Measurements from ENCODE around the gene NR3C2.
"Not testable (repeated sequence)": the region's sequence is repeated elsewhere in the genome, so short reads cannot be mapped to it uniquely, and the experiment has no call there.

The NR3C2 gene

DNA sequence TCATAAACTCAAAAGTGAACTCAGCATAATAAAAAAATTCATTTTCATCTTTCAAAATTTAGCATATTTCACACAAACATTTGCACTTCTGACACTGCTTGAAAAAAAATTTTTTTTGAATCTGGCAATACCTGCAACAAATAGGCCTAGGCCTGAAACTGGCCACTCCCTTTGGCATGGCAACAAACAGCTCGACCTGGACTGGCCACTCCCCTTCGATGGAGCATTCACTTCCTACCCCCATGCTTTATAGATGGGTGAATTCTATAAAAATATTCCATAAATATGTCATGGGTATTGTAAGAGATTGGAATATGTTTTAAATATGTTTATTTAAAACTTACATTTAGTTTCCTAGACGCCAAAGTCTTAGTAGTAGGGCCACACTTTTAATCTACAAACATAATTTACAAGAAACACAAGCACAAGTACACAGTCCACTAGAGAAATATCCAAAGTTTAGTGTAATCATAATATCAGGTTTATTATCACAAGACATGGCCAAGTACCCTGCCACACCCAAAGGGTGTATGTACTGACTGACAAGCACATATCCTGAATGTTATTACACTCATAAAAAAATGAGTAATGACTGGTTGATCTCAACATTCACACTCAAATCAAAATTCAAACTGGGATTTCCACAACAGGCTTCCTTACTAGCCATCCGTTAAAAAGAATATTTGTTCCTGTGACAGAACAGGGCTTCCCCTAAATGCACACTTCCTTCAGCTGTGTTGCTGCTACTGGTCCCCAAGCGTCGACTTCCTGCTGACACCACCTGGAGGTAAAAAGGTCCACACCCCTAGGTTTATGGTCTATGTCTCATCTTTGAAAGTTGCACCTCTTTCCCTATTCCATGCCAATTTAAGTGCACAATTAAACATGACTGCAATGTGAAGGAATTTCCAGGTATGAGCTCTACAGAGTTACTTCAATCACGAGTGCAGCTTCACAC is 271.5 kb downstream of the NR3C2 start:
- DNase-seq (ENCODE audit: low spot score): peak; percentile 88

DNA sequence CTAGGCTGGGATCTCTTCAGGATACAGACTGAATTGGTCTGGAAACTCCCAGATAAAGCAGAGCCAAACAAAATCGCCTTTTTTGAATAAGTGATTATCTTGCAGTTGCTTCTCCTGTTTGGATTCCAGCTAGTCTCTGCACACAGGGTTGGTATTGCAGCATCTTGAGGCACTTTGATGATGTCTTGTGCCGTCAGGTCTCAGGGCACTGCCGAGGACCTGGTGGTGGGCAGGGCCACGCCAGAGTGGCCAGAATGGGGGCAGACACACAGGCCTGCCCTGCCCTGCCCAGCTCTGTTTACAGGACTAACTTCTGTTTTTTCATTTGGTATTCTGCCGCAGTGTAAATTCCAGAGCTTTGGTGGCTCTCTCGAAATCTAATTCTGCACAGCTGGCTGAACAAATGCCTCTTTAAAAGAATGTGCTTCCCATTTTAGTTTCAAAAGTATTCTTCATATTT is 276.1 kb downstream of the NR3C2 start:
- no peak for DNase-seq (ENCODE audit: low spot score)

DNA sequence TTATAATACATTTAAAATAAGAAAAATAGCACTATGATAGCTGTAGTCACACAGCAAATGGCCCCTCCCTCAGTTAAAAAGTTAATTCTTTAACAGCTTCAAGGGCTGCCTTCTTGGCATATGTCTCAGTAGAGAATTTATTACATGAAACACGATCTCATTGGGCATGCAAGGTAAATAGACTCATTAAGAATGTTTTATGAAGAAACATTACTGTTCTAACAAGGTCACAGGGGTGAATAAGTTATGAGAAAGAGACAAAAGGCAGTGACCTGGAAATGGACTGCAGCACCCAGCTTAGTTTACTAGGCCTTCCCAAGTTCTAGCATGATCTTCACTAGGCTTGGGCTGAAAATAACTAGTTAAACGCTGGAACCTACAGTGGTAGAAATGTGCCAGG is 277.7 kb downstream of the NR3C2 start:
- peak; percentile 7 for DNase-seq (ENCODE audit: low spot score)

DNA sequence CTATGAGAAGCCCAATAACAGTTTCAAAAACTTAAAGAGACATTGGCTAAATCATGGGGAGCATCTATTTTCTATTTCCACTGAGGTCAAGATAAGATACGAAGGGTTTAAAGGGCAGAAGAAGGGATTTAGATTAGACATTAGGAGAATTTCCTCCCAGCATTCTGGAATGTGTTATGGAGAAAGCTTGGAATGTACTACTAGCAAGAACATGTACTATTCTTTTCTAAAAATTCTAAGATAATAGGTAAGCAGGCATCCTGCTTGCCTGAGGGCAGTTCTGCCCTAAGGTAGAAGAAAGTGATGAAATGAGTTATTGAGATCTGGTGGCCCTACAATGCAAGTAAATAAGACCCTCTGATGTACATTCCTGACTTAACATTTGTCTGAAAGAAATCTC is 279.2 kb downstream of the NR3C2 start:
- DNase-seq (ENCODE audit: low spot score): no peak

DNA sequence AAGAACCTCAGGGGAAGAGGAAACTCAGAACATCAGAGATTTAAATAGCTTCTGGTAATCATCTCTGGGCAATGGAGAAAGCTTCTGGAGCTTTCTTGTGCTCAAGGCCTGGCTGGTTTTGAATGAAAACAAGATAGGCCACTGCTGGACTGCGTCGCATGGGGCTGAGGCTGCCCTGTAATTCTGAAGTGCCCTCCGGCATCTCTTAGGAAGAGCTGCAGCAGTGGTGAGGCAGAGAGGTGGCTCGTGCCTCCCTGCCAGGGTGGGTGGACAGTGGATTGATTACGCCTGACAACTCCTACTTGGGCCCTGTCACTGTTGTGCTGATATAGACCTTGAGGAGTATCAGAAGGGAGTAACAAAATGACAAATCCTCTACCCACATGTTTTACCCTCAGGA is 279.7 kb downstream of the NR3C2 start:
- no peak for DNase-seq (ENCODE audit: low spot score)

DNA sequence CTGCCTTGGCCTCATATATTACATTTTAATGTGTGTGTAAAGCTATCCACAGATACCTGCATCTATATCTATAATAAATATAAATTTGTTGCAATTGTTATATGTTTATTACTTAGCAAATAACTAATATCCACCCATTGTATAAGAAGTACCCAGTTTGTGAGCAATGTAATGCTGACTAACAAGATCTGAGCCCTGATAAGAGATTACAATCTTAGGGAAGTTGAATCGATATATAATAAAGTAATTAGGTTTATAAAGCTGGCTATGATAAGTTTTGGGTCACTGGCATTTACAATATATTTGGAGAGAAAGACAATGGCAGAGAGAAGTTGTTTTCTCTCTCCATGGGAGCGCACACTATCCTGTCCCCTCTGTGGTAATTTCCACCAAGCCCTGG is 280.6 kb downstream of the NR3C2 start:
- no peak for DNase-seq (ENCODE audit: low spot score)

DNA sequence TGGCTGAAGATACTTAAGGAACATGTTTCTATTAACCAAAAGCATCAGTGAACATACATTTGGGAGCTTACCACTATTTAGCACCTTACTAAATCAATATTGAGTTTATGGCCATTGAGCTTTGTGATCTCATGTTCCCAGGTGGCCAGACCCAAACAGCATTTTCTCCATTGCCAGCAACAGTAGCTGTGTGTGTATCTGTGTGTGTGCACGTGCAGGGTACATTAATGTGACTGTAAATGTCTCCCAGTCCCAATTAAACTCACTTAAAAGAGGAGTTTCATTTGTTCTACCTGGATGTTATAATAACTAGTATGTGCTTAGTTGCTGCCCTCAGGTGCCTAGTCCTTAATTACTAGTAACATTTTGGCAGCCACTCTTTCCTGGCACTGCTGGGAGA is 282.4 kb downstream of the NR3C2 start:
- no peak for DNase-seq (ENCODE audit: low spot score)

DNA sequence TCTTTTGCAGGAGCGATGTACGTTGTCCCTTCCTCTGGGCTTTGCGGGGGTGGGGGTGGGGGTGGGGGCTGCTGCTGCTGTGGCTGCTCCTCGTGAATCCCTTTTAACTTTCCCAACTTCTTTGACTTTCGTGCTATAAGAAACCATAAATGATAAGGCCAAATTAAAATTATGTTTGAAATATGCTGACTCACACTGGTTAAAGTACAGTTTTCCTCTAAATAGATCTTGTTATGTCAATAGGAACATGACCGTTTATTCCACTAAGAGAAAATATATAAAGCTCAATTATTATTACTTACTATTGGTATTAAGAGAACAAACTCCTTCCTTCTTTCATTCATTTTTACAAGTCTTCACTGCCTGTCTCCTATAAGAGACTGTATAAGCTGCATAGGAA is 287.4 kb downstream of the NR3C2 start:
- no peak for DNase-seq (ENCODE audit: low spot score)

DNA sequence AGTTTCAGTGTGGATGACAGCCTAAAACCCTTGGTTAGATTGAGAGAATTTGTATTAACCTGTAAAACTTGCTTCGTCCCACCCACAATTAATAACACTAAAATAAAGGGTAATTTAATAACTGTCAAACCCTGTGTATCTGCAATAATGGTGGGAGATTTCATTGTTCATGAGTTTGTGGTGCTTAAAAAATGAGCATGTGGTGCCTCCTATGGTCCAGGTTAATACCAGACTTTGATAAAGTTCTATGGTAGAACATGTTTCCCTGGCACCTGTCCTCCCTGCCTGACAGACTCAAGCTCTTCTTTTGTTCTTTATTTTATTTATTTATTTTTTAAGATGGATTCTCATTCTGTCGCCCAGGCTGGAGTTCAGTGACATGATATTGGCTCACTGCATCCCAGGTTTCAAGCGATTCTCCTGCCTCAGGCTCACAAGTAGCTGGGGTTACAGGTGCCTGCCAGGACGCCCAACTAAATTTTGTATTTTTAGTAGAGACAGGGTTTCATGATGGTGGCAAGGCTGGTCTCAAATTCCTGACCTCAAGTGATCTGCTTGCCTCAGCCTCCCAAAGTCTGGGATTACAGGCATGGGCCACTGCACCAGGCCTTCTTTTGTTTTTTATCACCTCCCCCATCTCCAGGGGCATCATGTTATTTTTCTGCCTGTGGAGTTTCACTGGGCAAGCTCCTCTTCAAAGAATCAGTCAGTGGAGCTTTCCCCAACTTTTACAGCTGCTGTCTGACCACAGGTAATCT is 289.2 kb downstream of the NR3C2 start:
- no peak for DNase-seq (ENCODE audit: low spot score)

DNA sequence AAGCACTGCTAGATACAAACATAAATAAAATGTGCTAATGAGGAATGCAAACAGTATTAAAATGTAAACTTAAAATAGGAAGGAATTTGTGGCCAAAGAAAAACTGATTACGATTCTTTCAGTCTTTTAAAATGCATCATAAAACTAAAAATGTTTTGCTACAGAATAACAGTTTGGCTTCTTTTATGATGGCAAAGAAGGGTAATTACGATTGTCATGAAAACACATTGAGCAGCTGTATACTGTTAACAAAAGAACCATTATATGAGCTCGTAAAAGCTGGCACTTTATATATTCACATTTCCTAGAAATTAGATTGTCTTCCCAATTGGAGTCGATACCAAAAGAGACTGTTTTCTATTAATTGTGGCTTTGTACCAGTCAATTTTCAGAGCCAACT is 290.4 kb downstream of the NR3C2 start:
- DNase-seq (ENCODE audit: low spot score): no peak

DNA sequence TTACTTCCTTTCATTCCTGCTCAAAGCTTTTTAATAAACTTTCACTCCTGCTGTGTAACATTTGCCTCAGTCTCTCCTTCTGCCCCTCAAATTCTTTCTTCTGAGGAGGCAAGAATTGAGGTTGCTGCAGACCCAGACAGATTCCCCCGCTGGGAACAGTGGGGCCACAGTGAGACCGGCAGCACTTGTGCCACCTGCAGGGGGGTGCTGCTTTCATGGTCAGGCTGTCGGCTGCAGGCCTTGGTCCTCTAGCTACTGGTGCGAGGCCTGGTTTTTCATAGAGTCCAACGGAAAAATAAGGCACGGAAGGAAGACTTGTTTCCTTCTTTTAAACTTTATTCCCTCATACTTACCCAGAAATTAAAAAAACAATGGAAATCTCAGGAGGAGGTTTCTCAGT is 296.7 kb downstream of the NR3C2 start:
- no peak for DNase-seq (ENCODE audit: low spot score)

DNA sequence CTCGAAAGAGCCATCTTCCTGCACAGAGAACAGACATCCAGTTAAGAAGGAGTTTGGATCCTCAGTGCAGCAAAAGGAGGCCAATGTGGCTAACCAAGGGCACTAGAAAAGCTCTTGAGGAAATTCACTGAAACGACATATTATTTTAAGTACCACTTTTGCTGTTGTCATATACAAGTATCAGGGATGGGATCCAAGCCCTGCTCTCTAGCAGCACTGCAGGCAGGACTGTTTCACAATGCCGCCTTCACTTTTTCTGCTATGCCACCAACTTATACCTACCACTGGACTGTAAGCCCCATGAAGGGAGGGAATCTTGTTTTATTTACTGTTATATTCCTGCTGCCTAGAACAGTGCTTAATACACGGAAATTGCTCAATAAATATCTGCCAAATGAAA is 299.0 kb downstream of the NR3C2 start:
- no peak for DNase-seq (ENCODE audit: low spot score)

DNA sequence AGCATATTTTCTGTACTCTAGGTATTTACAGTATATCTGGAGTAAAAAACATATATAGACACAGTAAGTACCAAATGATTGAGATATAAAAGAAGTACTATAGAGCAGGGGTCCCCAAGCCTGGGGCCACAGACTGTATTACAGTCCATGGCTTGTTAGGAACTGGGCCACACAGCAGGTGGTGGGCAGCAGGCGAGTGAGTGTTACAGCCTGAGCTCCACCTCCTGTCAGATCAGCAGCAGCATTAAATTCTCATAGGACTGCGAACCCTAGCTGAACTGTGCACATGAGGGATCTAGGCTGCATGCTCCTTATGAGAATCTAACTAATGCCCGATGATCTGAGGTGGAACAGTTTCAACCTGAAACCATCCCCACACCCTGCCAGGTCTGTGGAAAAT is 300.7 kb downstream of the NR3C2 start:
- no peak for DNase-seq (ENCODE audit: low spot score)

DNA sequence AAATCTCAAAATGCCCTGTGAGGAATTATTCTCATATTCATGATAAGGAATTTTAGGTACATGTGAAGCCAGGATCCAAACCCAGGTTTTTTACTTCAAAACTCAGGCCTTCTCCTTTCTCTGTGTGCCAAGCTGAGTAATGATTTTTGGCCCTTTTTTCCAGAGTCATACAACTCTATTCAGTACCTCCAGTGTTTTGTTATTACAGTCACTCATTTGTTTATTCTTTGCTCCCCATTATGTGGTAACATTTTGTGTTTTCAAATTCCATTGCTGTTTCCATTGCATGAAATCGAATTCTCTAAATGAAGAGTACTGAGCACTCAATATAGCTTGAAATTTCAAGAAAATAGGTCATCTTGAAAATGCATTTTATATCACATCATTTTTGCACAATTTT is 315.4 kb downstream of the NR3C2 start:
- no peak for DNase-seq (ENCODE audit: low spot score)

DNA sequence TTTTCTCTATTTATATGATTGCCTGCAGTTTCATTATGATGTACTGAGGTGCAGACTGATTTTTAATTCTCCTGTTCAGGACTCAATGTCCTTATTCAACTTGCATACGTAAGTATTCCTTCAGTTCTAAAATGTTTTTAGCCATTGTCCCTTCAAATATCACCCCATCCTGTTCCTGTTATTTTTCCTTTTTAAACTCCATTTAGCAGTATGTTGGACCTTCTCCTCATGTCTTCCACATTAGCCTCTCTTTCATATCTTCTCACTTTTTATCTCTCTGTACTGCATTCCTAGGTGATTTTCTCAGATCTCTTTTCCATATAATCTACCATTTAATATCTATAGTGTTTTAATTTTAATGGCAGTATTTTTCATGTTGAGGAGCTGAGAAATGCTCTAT is 317.7 kb downstream of the NR3C2 start:
- no peak for DNase-seq (ENCODE audit: low spot score)

DNA sequence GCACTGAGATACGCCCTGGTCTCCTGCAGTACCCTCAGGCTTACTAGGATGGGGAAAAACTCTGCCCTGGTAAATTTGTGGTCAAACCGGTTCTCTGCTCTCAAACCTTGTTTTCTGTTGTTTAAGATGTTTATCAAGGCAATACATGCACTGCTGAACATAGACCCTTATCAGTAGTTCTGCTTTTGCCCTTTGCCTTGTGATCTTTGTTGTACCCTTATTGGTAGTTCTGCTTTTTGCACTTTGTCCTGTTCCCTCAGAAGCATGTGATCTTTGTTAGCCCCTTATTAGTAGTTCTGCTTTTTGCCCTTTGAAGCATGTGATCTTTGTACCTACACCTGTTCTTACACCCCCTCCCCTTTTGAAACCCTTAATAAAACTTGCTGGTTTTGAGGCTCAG is 319.1 kb downstream of the NR3C2 start:
- DNase-seq (ENCODE audit: low spot score): not testable (repeated sequence)

DNA sequence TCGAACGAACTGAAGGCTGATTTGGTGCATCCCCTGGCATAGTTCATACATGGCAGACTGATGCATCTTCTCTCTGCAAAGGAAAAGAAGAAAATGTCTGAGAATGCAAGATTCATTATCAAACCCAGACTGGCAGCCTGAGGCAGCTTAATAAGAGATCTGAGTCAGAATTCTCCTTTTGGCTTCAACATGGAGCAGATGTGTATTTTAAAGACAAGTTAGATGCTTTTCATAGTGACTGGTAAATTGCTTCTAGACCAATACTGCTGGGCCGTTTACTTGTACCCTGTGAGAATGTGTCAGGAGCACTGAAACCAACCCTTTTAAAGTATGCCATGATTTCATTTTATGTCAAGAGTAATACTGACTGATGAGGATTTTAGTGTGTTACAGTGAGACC is 322.0 kb downstream of the NR3C2 start:
- no peak for DNase-seq (ENCODE audit: low spot score)

DNA sequence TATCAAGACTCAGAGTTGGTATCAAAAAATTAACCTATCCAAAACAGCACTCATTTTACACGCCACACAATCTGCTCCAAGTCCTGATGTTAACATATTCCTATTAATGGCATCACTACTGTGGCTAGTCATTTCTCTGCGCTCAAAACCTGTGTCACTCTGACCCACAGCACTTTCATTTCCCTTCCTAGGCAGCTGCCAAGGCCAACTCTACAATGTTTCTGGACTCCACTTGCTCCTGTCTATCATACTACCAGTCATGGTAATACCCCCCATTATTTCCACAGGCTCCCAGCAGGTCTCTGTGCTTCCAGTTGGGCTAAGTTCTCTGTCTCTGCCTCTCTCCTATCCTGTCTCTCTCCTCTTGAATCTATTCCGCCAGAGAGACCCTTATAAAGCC is 323.6 kb downstream of the NR3C2 start:
- DNase-seq (ENCODE audit: low spot score): no peak

DNA sequence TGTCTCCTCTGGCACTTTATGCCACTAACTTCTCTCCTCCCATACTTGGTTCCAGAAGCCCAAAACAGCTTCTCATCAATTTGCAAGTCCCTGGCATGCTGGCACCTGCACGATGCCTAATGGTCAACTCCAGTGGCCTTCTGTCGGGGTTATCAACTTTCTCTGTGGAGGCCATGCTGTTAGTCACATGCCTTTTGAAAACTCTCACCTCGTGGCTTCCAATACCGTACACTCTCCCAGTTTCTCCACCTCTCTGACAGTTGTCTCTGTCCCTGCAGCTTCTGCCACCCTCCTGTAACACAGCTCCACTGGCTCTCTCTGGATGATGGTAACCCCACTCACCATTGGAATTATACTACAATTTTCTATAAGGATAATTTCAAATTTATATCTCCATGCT is 324.0 kb downstream of the NR3C2 start:
- DNase-seq (ENCODE audit: low spot score): no peak

DNA sequence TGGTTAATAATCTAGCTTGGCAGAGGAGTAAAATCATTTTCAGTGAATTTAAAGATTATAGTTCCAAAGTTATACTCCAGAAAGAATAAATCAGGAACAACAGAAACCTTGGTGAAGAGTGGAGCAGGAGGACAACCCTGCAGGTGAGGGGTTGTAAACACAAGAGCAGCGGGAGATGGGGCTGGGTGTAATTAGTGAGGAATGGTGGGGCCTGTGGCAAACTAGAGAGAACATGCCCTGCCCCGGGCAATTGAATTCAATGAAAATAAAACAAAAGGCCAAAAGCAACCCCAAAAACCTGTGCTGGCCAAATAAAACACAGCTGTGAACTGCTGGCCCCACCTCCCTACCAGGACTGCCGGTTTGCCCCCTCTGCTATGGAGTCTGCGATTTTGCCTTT is 325.2 kb downstream of the NR3C2 start:
- no peak for DNase-seq (ENCODE audit: low spot score)

DNA sequence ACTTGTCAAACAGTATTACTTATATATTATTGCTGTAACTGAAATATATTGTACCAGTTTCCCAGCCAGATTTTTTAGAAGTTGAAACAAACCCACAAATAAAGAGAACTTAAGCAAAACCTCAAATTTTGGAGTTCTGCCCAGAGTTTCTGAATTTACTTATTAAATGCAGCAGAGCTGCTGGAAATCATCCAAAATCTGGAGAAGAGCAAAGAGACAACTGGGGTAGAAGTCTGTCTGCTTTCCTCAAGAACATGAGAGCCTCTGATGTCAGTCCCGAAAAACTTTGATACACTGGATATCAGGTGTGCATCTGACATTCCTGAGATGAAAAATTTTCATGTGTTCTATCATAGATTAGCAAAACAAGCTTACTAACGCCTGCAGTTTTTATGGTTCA is 325.9 kb downstream of the NR3C2 start:
- DNase-seq (ENCODE audit: low spot score): no peak

DNA sequence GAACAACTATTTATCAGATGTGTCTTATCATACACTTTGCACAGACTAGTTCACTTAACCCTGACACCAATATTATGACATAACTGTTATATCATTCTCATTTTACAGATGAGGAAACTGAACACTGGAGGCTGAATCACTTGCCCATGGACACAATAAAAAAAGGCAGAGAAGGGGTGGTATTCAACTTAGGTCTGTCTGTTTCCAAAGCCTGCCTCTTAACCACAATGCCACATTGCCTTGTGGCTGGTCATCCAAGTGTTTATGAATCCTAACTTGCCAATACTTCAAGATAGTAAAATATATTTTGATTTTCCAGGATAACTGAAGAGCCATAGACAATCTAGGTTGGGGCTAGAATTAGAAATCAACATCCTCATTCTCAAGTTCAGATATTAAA is 327.8 kb downstream of the NR3C2 start:
- DNase-seq (ENCODE audit: low spot score): no peak

DNA sequence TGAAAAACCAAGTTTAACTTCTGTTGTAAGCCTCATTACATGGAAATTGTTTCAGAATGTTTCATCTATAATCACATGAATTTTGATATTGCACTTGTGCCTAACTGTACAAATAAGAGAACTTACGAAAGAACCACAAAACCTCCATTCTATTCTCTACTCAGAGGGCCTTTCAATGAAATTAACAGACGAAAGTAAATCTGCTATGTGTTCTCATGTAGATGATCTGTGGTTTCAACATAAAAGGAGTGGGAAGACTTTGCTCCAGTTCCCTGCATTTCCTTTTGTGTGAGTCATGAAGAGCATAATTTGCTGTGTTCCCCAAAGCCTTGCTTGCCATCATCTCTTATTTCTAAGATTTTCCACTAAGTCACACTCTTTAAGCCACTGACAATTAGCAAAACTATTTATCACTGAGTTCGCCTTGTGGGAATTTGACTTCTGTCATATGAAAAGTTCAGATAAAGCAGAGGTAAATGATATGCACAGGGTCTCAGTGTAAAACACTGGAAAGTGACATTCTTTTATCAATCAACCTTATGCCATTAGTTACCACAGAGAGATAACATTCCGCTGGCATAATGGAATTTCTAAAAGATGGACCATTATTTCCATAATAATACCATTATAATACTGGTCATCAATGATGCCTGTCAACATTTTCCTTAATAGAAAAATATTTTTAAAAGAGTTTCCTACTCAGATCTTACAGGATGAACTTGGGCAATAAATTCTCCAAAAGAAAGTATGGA is 329.8 kb downstream of the NR3C2 start:
- DNase-seq (ENCODE audit: low spot score): no peak

Data from LoVo (cell line).